HCT116 (cell line): ENCODE data around the gene GMIP. TPM values are rescaled to one million over a fixed set of nuclear protein-coding genes. Genes with fewer than 3 reads are reported as not detected.
A peak's percentile ranks its signal among the peaks of the same experiment; 100 is the strongest.

Experiments used
- ATAC-seq: fragments of 200-7000 bp; cut with Tn5 transposase; 2 replicates; pipeline ENCODE4 v1.9.1; 2020; ENCODE audit warnings: mild to moderate bottlenecking, moderate library complexity
- BruUV-seq: library from RNA; stranded (reverse); fragments of 400-500 nt; replicated peaks from 2 replicates; lab custom pipeline; 2021; lab: Mats Ljungman, UMichigan
- CTCF ChIA-PET: fragments of 300-600 bp; sonication (Branson Sonifier 250); formaldehyde crosslinking; loops from one replicate; lab custom pipeline; 2021; ENCODE audit warnings: antibody characterized with exemption; lab: Charles Lee
- POLR2A ChIA-PET: fragments of 300-600, 350-600 bp; sonication (Branson Sonifier 250); formaldehyde crosslinking; loops from one replicate; lab custom pipeline; 2021; ENCODE audit warnings: antibody characterized with exemption; lab: Charles Lee
- RAD21 ChIA-PET, 2 experiments: fragments of 300-600 bp; sonication (Branson Sonifier 250); formaldehyde crosslinking; loops; one replicate each; lab custom pipeline; 2023; ENCODE audit warnings: low total read pairs in 2 of 2; ENCODE audit not compliant: uncharacterized antibody in 2 of 2, unreplicated experiment in 2 of 2, low non-redundant PET in 1 of 2; lab: Charles Lee
- DNase-seq: peaks from one replicate; pipeline ENCODE4 v3.0.0-alpha.2; 2010; ENCODE audit warnings: low read depth, low spot score
- H2AFZ ChIP-seq: fragments of 200-600 bp; shearing (Covaris generic), sonication (generic); 2 replicates; pipeline ENCODE4 v1.6.1; 2017; ENCODE audit warnings: low read depth, mixed run types, mixed read lengths, antibody characterized with exemption, low read length; ENCODE audit not compliant: poor library complexity, severe bottlenecking
- H3K27ac ChIP-seq: 2 replicates; pipeline ENCODE4 v1.5.1; 2012; ENCODE audit warnings: low read depth, low read length
- H3K27me3 ChIP-seq: fragments of 200-600 bp; sonication (generic); 2 replicates; pipeline ENCODE4 v1.6.1; 2016; ENCODE audit warnings: mixed run types, low read length, mixed read lengths; ENCODE audit not compliant: insufficient read depth
- H3K36me3 ChIP-seq, 2 experiments: fragments of 200-500 bp in 1 of 2; fragments of 200-600 bp in 1 of 2; sonication (Bioruptor generic) in 1 of 2; sonication (generic) in 1 of 2; 2 replicates each; pipeline versions ENCODE4 v1.5.1 to v1.6.1; 2014 to 2016; ENCODE audit warnings: low read length in 2 of 2, inconsistent platforms in 1 of 2, mixed read lengths in 1 of 2, mixed run types in 1 of 2; ENCODE audit not compliant: insufficient read depth in 2 of 2, control insufficient read depth in 1 of 2
- H3K4me1 ChIP-seq, 2 experiments: fragments of 200-600 bp in 1 of 2; sonication (generic) in 1 of 2; 2 replicates each; pipeline versions ENCODE4 v1.5.1 to v1.6.1; 2012 to 2017; ENCODE audit warnings: low read length in 2 of 2, inconsistent platforms in 1 of 2, mild to moderate bottlenecking in 1 of 2, mixed read lengths in 1 of 2, mixed run types in 1 of 2, moderate library complexity in 1 of 2; ENCODE audit not compliant: insufficient read depth in 2 of 2, control insufficient read depth in 1 of 2
- H3K4me2 ChIP-seq: fragments of 200-600 bp; sonication (generic); 2 replicates; pipeline ENCODE4 v1.6.1; 2017; ENCODE audit warnings: mixed run types, low read length, mixed read lengths
- H3K4me3 ChIP-seq, 2 experiments: fragments of 200-600 bp in 1 of 2; sonication (generic) in 1 of 2; replicated peaks in 1 of 2; 2 replicates each; pipeline ENCODE4 v1.5.1; 2011 to 2016; ENCODE audit warnings: low read length in 2 of 2, control low read depth in 1 of 2, low read depth in 1 of 2, mild to moderate bottlenecking in 1 of 2, mixed read lengths in 1 of 2, mixed run types in 1 of 2
- H3K79me2 ChIP-seq: fragments of 200-600 bp; sonication (generic); 2 replicates; pipeline ENCODE4 v1.6.1; 2017; ENCODE audit warnings: mild to moderate bottlenecking, mixed run types, low read length, moderate library complexity, mixed read lengths; ENCODE audit not compliant: insufficient read depth
- H3K9ac ChIP-seq: fragments of 200-600 bp; sonication (generic); 2 replicates; pipeline ENCODE4 v1.6.1; 2016; ENCODE audit warnings: low read length, mixed read lengths
- H3K9me2 ChIP-seq: fragments of 200-600 bp; sonication (generic), shearing (Covaris generic); 2 replicates; pipeline ENCODE4 v1.6.1; 2017; ENCODE audit warnings: mixed run types, mild to moderate bottlenecking, moderate library complexity; ENCODE audit not compliant: insufficient read depth
- H3K9me3 ChIP-seq, 2 experiments: fragments of 200-500 bp in 1 of 2; fragments of 200-600 bp in 1 of 2; sonication (Bioruptor generic) in 1 of 2; sonication (generic) in 1 of 2; 2 replicates each; pipeline ENCODE4 v1.6.1; 2014 to 2017; ENCODE audit warnings: low read length in 2 of 2, mixed read lengths in 2 of 2, inconsistent platforms in 1 of 2, low read depth in 1 of 2, mild to moderate bottlenecking in 1 of 2, mixed run types in 1 of 2, moderate library complexity in 1 of 2; ENCODE audit not compliant: control insufficient read depth in 1 of 2, insufficient read depth in 1 of 2
- H4K20me1 ChIP-seq: fragments of 200-600 bp; sonication (generic), shearing (Covaris generic); 2 replicates; pipeline ENCODE4 v1.6.1; 2017; ENCODE audit warnings: mixed run types, mild to moderate bottlenecking, moderate library complexity; ENCODE audit not compliant: insufficient read depth
- CBX3 ChIP-seq: IDR thresholded peaks from 2 replicates; pipeline ENCODE4 v1.6.1; 2012; ENCODE audit warnings: low read depth
- CTCF ChIP-seq, 3 experiments: fragments of 200-600 bp in 1 of 3; sonication (generic) in 1 of 3; IDR thresholded peaks in 2 of 3; conservative IDR thresholded peaks in 1 of 3; 2 replicates each; pipeline ENCODE4 v1.5.1; 2012 to 2017; ENCODE audit warnings: low read depth in 2 of 3, low read length in 2 of 3, antibody characterized with exemption in 1 of 3, borderline replicate concordance in 1 of 3, control low read depth in 1 of 3, mild to moderate bottlenecking in 1 of 3, mixed read lengths in 1 of 3, mixed run types in 1 of 3, moderate library complexity in 1 of 3; ENCODE audit not compliant: insufficient read depth in 1 of 3
- EGR1 ChIP-seq: IDR thresholded peaks from 2 replicates; pipeline ENCODE4 v1.6.1; 2012; ENCODE audit warnings: low read depth
- EZH2 ChIP-seq: fragments of 200-600 bp; sonication (generic); IDR thresholded peaks from 2 replicates; pipeline ENCODE4 v1.6.1; 2017; ENCODE audit warnings: antibody characterized with exemption, mixed run types
- EZH2phosphoT487 ChIP-seq: fragments of 200-600 bp; IDR thresholded peaks from 2 replicates; pipeline ENCODE4 v1.6.1; 2018; ENCODE audit warnings: antibody characterized with exemption, borderline replicate concordance
- FOSL1 ChIP-seq: IDR thresholded peaks from 2 replicates; pipeline ENCODE4 v1.6.1; 2012; ENCODE audit warnings: low read depth
- POLR2AphosphoS5 ChIP-seq: IDR thresholded peaks from 2 replicates; pipeline ENCODE4 v1.6.1; 2011; ENCODE audit warnings: mild to moderate bottlenecking, low read depth, low read length, moderate library complexity
- REST ChIP-seq: IDR thresholded peaks from 2 replicates; pipeline ENCODE4 v1.6.1; 2012; ENCODE audit warnings: low read depth
- SIN3A ChIP-seq: IDR thresholded peaks from 2 replicates; pipeline ENCODE4 v1.6.1; 2012; ENCODE audit warnings: low read depth
- SRF ChIP-seq: IDR thresholded peaks from 2 replicates; pipeline ENCODE4 v1.6.1; 2012; ENCODE audit warnings: low read depth
- TCF7L2 ChIP-seq: IDR thresholded peaks from 2 replicates; pipeline ENCODE4 v1.7.0; 2011; ENCODE audit warnings: borderline replicate concordance, inconsistent platforms; ENCODE audit not compliant: insufficient read depth, insufficient read length; ENCODE audit errors: extremely low read depth
- YY1 ChIP-seq: IDR thresholded peaks from 2 replicates; pipeline ENCODE4 v1.6.1; 2011; ENCODE audit warnings: low read length, low read depth, moderate library complexity, mild to moderate bottlenecking; ENCODE audit not compliant: insufficient replicate concordance; ENCODE audit errors: extremely low read depth
- ZNF274 ChIP-seq: fragments of 200-500 bp; sonication (Bioruptor generic); IDR thresholded peaks from 2 replicates; pipeline ENCODE4 v1.6.1; 2014; ENCODE audit warnings: mild to moderate bottlenecking, low read depth, low read length, inconsistent platforms
- intact Hi-C: fragments of 100-400 bp; cut with micrococcal nuclease; formaldehyde crosslinking; loops from 2 replicates; pipeline ENCODE4 v1.10.0; 2022
- total RNA-seq: library from RNA; stranded (reverse); gene quantifications from one replicate; pipeline ENCODE4 v1.2.1, GENCODE V29; 2021; ENCODE audit not compliant: unreplicated experiment

The GMIP gene
- total RNA-seq, 1 experiment from 2014 or later, result 16.3 TPM

- no TSS peak for BruUV-seq
- Histone ChIP-seq H3K27me3 (no peaks in the 10 kb centered on the region), H2AFZ (no peak overlapping the region), H3K36me3 (peaks cover 0 to 27% of the 10 kb centered on the region in 2 experiments; a peak in 1 of 4 replicates), H3K4me3 (no peak overlapping the region), H3K4me1 (peaks cover 10 to 14% of the 10 kb centered on the region in 2 experiments), H4K20me1 (no peaks in the 10 kb centered on the region), H3K9me2 (no peaks in the 10 kb centered on the region), H3K9ac (no peak overlapping the region), H3K9me3 (peaks cover 3 to 8% of the 10 kb centered on the region in 2 experiments; a peak in 2 of 4 replicates), H3K79me2 (peaks cover 60% of the 10 kb centered on the region), H3K4me2 (no peak overlapping the region), H3K27ac (no peak overlapping the region)
- intact Hi-C loops, result no loop called here
- ATAC-seq (no peak), DNase-seq (no peak)
- ChIA-PET CTCF (no interaction called here), POLR2A (no interaction called here), RAD21 (no interaction called here)
- TF ChIP-seq CBX3 (no peak), SIN3A (no peak), POLR2AphosphoS5 (no peak), YY1 (no peak), EGR1 (no peak), EZH2phosphoT487 (no peak), SRF (no peak), TCF7L2 (no peak)
Observed at GRCh38 chr19:19672816-19673215, 29.4 kb upstream of the GMIP start.

DNA sequence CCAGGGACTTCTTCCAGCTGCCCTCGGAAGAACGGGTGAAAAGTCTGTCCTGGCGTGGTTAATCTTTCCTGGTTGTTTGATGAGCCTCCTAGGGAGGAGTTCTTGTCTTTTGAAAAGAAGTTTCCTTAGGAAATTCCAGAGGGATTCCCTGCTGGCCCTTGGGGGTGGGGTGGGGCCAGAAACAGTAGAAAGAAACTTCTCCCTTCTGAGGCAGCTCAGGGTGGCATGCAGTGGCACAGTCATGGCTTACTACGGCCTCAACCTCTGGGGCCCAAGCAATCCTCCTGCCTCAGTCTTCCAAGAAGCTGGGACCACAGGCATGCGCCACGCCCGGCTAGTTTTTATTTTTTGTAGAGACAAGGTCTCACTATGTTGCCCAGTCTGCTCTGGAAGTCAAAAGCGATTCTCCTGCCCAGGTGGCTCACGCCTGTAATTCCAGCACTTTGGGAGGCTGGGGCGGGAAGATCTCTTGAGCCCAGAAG is 26.7 kb upstream of the GMIP start:
- H3K4me2 ChIP-seq, result peak overlapping the region; percentile 87
- POLR2A ChIA-PET, result no interaction called here

More for the DNA sequence above, 26.7 kb upstream of the GMIP start:
- TF ChIP-seq TCF7L2, result no peak
- TF ChIP-seq ZNF274, result no peak
- TF ChIP-seq EGR1, result no peak
- no peak for TF ChIP-seq CTCF (IDR thresholded peaks at IDR 0.05 in 2 of 3, conservative IDR thresholded peaks at IDR 0.05 in 1 of 3; ENCODE audit: borderline replicate concordance in 1 of 3, insufficient read depth in 1 of 3, low read depth in 2 of 3, low read length in 2 of 3)
- TF ChIP-seq FOSL1, result no peak
- no peak for TF ChIP-seq REST
- no peak for TF ChIP-seq EZH2
- TF ChIP-seq POLR2AphosphoS5, result no peak
- TF ChIP-seq, all 23 proteins: peak for 0
- Histone ChIP-seq H3K9ac (peak overlapping the region; percentile 92), H3K4me1 (peaks cover 10 to 14% of the 10 kb centered on the region in 2 experiments), H3K4me3 (peak overlapping the region; percentile 85 to 88), H4K20me1 (no peaks in the 10 kb centered on the region), H3K79me2 (peaks cover 46% of the 10 kb centered on the region), H3K27ac (no peak overlapping the region), H3K27me3 (no peaks in the 10 kb centered on the region), H3K9me2 (no peaks in the 10 kb centered on the region), H2AFZ (no peak overlapping the region), H3K36me3 (peaks cover 0 to 5% of the 10 kb centered on the region in 2 experiments; a peak in 1 of 4 replicates), H3K9me3 (no peaks in the 10 kb centered on the region)
- no TSS peak for BruUV-seq
- ATAC-seq, result no peak
- intact Hi-C loops, result no loop called here
- ChIA-PET RAD21 (no interaction called here), CTCF (no interaction called here)
- DNase-seq, result no peak
